ENCODE results near the gene EIF3L. TPM values are rescaled to one million over a fixed set of nuclear protein-coding genes. Genes with fewer than 3 reads are reported as not detected.

Gene EIF3L
- total RNA-seq, 1 donor from 2014 or later: 718 TPM

DNA sequence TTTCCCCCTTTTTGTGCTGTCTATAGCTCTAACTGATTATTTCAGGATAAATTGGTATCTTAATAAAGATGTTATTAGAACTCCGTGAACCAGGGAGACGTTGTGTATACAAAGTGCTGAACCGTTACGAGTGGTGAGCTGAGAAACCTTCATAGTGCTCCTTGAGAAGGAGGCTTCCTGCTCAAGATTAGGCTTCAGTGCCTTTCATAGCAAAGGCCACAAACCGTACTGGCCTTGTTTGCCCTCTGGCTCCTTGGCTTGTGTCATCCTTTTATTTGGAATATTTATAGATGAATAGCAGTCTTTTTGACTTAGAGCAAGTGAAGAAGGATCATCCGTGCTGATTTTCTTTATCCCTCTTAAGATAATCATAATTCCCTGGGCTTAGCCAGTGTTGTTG lies 16.3 kb downstream of the EIF3L start:
- no peaks in the 10 kb centered on the region for H3K27me3 Mint-ChIP-seq
- intact Hi-C loops (cut with micrococcal nuclease): no loop called here
- ATAC-seq (ENCODE audit: low read depth): no peak
- DNase-seq: no peak
- ChIA-PET POLR2A (interaction anchor here (0.7 kb wide), 1 partner anchor 66 kb away, joined by 3 read pairs; no protein-coding TSS in a partner anchor), CTCF (interaction anchor here (4.6 kb wide), 1 partner anchor 47 kb away, joined by 81 read pairs; no protein-coding TSS in a partner anchor)
- no peaks in the 10 kb centered on the region for H3K4me1 Mint-ChIP-seq
- H3K9me3 Mint-ChIP-seq: no peaks in the 10 kb centered on the region
- H3K27ac Mint-ChIP-seq: no peak overlapping the region
- no peak overlapping the region for H3K4me3 Mint-ChIP-seq
- TF ChIP-seq, protein P1, sequence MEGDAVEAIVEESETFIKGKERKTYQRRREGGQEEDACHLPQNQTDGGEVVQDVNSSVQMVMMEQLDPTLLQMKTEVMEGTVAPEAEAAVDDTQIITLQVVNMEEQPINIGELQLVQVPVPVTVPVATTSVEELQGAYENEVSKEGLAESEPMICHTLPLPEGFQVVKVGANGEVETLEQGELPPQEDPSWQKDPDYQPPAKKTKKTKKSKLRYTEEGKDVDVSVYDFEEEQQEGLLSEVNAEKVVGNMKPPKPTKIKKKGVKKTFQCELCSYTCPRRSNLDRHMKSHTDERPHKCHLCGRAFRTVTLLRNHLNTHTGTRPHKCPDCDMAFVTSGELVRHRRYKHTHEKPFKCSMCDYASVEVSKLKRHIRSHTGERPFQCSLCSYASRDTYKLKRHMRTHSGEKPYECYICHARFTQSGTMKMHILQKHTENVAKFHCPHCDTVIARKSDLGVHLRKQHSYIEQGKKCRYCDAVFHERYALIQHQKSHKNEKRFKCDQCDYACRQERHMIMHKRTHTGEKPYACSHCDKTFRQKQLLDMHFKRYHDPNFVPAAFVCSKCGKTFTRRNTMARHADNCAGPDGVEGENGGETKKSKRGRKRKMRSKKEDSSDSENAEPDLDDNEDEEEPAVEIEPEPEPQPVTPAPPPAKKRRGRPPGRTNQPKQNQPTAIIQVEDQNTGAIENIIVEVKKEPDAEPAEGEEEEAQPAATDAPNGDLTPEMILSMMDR (IDR thresholded peaks at IDR 0.05): no peak
- H3K36me3 Mint-ChIP-seq (ENCODE audit: low read depth): peaks cover 87% of the 10 kb centered on the region

DNA sequence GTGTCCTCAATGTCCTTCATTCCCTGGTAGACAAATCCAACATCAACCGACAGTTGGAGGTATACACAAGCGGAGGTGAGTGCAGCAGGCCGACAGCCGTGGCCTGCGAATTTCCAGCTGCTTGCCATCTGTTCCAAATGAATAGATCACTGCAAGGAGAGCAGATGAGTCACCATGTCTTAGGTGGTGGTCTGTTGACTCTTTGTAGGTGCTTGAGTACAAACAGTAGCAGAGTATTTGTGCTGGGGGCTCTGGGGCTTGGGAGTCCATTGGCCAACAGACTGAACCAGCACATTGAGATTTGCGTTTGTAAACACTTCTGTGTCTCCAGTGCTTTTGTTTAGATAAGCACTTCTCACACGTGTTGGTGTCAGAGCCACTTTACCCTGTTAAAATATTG lies 21.1 kb downstream of the EIF3L start:
- POLR2A ChIA-PET: no interaction called here
- H3K4me1 Mint-ChIP-seq: no peaks in the 10 kb centered on the region

DNA sequence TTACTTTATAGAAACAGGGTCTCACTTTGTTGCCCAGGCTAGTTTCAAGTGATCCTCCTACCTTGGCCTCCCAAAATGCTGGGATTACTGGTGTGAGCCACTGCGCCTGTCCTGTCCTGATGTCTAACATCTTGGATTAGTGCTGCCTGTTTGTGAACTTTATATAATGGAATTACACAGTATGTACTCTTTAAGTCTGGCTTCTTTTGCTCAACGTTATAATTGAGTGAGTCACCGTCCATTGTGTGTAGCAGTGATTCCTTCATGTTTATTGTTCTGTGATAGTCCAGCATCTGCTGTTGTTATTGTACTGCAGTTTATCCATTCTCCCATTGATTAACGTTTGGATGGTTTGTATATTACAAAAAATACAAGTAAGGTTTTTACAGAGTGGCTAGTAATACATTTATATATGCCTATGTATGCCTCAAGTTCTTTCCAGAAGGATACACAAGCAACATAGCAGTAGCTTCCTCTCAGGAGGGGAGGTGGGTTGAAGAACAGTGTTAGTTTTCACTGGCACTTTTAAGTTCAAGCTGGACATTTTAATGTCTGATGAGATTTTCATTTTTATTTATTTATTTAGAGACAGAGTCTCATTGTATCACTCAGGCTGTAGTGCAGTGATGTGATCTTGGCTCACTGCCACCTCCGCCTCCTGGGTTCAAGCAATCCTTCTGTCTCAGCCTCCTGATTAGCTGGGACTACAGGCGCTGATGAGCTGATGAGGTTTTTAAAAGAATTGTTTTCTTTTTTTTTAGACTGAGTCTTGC lies 31.6 kb downstream of the EIF3L start:
- DNase-seq: no peak
- CTCF ChIA-PET: interaction anchor here (0.8 kb wide), 1 partner anchor 17 kb away, joined by 5 read pairs; no protein-coding TSS in a partner anchor
- intact Hi-C loops (cut with micrococcal nuclease): no loop called here
- peaks cover 66% of the 10 kb centered on the region for H3K36me3 Mint-ChIP-seq (ENCODE audit: low read depth)
- H3K4me3 Mint-ChIP-seq: no peak overlapping the region
- no peaks in the 10 kb centered on the region for H3K9me3 Mint-ChIP-seq
- ATAC-seq (ENCODE audit: low read depth): no peak
- H3K27ac Mint-ChIP-seq: no peak overlapping the region
- TF ChIP-seq, protein P1 (IDR thresholded peaks at IDR 0.05): no peak
- H3K27me3 Mint-ChIP-seq: no peaks in the 10 kb centered on the region
- H3K4me1 Mint-ChIP-seq: peaks cover 4% of the 10 kb centered on the region
- POLR2A ChIA-PET: no interaction called here

More for the DNA sequence above, 21.1 kb downstream of the EIF3L start:
- ATAC-seq (ENCODE audit: low read depth): no peak
- TF ChIP-seq, protein P1 (IDR thresholded peaks at IDR 0.05): no peak
- no peaks in the 10 kb centered on the region for H3K9me3 Mint-ChIP-seq
- CTCF ChIA-PET: no interaction called here
- H3K27me3 Mint-ChIP-seq: no peaks in the 10 kb centered on the region
- DNase-seq: no peak
- intact Hi-C loops (cut with micrococcal nuclease): no loop called here
- no peak overlapping the region for H3K27ac Mint-ChIP-seq
- no peak overlapping the region for H3K4me3 Mint-ChIP-seq
- H3K36me3 Mint-ChIP-seq (ENCODE audit: low read depth): peaks cover 84% of the 10 kb centered on the region

DNA sequence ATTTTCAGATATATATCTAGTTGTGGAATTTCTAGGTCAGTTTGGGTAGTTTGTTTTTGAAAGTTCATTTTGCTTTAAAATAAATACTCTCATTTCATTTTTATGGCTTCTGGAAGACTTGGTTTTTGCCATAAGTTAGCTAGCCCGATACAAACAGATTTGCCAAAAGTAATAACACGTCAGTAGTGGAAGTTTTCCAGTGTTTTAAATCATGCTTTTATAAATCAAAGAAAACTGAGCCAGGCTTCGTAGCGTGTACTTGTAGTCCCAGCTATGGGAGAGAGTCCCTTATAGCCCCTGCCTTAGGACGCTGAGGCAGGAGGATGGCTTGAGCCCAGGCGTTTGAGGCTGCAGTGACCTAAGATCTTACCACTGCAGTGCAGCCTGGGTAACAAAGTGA lies 35.2 kb downstream of the EIF3L start:
- Mint-ChIP-seq H3K4me1 (peaks cover 4% of the 10 kb centered on the region), H3K27ac (no peak overlapping the region), H3K9me3 (no peaks in the 10 kb centered on the region), H3K36me3 (ENCODE audit: low read depth) (peaks cover 58% of the 10 kb centered on the region), H3K4me3 (no peak overlapping the region), H3K27me3 (no peaks in the 10 kb centered on the region)
- TF ChIP-seq, protein P1 (IDR thresholded peaks at IDR 0.05): no peak
- DNase-seq (no peak), ATAC-seq (ENCODE audit: low read depth) (no peak)
- POLR2A ChIA-PET: no interaction called here
- CTCF ChIA-PET: interaction anchor here (0.7 kb wide), 1 partner anchor 21 kb away, joined by 4 read pairs; no protein-coding TSS in a partner anchor
- intact Hi-C loops (cut with micrococcal nuclease): no loop called here

DNA sequence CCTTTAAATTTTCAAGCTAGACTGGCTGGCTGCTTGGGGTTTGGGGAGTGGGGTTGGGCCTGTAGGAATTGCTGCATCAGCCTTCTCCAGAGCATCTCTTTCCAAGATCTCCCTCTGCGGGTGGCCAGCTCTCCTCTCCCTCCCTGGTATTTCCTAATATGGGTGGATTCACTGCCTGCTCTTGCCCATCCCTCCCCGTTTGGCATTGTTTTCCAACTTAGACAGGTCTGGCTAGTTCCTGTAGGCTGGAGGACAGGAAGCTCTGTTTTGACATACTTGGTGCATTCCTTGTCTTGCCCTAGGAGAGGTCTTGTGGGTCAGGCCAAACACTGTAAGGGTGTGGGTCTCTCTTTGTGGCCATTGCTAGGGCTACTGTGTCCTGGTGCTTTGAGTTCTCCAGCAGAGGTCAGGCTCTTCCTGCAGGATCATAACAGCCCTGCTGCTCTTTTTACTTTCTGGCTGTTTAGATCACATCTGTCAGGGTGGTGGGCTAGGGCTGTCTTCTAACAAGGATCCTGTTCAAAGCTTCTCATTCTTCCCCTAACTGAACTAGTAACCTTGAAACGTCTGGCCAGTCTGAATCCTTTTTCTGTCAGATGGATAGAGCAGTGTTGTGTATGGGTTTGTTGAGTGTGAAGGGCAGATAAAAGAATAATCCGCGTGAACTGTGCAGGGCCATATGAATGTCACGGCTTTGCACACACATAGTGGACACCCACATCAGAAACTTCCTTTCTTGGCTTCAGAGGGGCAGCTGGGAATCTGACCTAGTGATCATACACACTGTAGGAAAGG lies 38.6 kb downstream of the EIF3L start:
- Mint-ChIP-seq H3K9me3 (no peaks in the 10 kb centered on the region), H3K27ac (no peak overlapping the region), H3K27me3 (no peaks in the 10 kb centered on the region), H3K36me3 (ENCODE audit: low read depth) (peaks cover 56% of the 10 kb centered on the region), H3K4me1 (peaks cover 4% of the 10 kb centered on the region), H3K4me3 (no peak overlapping the region)
- POLR2A ChIA-PET: interaction anchor here (1.0 kb wide), 1 partner anchor 18 kb away, joined by 4 read pairs; the partner anchor contains the start of gene MICALL1
- TF ChIP-seq, protein P1 (IDR thresholded peaks at IDR 0.05): no peak
- no peak for DNase-seq
- CTCF ChIA-PET: interaction anchor here (1.3 kb wide), 2 partner anchors 25 to 78 kb away, joined by 3 to 5 read pairs; no protein-coding TSS in a partner anchor
- no peak for ATAC-seq (ENCODE audit: low read depth)
- intact Hi-C loops (cut with micrococcal nuclease): no loop called here
